Measurements from ENCODE around the gene ASCC1.
A peak's percentile ranks its signal among the peaks of the same experiment; 100 is the strongest.
"Not testable (repeated sequence)": the region's sequence is repeated elsewhere in the genome, so short reads cannot be mapped to it uniquely, and the experiment has no call there.

Gene ASCC1

DNA sequence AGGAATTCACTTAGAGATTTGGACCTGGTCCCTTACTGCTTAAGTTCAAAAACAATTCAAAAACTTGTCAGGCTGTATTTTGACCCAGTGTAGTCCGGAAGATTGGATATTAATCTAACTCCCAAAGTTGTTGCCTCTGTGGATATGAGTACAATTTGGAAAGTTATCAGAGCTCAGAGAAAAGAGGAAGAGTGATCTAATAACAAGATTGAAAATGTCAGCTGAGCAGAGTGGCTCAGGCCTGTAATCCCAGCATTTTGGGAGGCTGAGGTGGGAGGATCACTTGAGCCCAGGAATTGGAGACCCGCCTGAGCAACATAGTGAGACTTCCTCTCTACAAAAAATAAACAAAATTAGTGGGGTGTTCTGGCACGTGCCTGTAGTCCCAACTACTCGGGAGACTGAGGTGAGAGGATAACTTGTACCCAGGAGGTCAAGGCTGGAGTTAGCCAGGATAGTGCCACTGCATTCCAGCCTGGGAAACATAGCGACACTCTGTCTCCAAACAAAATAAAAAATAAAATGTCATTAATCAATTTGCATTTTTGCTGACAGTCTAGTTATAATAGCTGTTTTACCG, 3.2 kb upstream of the ASCC1 start:
- DNase-seq, result no peak

DNA sequence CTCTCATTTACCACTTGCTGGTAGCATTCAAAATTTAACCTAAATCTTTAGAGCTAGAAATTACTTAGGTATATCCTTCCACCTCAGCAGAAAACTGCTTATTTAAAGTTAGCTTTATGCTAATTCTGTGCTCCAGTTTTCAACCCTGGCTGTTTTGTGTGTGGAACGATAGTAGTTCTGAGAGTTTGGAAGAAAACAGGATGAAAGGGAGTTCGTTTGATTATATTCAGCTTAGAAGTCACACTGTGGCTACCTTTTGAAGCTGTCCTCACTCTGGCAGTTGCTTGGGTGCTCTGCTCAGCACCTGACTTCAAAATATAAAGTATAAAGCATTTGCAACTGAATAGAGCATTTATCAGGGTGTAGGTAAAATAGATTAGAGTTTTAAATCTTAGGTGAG, 2.6 kb upstream of the ASCC1 start:
- DNase-seq, result no peak

DNA sequence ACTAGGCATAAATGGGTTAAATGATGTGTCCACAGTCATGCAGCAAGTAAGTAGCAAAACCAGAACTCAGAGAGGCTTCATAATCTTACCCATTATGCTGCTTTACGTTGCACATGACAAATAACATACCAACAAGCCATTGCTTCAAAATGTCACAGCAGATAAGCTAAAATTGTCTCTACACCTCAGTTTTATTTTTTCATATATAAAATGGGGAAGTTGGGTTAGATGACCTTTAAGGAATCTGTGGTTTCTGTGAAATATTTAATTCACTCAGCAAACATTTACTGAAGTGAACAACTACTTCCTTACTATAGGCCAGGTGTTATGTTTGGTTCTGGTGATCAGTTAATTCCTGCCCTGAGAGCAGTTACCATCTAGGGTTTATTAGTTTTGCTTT, 2.2 kb upstream of the ASCC1 start:
- no peak for DNase-seq

DNA sequence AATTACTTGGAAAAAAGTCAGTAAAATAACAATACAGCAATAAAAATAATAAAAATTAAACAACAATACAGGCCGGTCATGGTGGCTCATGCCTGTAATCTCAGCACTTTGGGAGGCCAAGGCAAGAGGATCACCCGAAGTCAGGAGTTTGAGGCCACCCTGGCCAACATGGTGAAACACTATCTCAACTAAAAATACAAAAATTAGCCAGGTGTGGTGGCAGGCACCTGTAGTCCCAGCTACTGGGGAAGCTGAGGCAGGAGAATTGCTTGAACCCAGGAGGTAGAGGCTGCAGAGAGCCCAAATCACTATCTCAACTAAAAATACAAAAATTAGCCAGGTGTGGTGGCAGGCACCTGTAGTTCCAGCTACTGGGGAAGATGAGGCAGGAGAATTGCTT, 4.2 kb downstream of the ASCC1 start:
- not testable (repeated sequence) for DNase-seq

DNA sequence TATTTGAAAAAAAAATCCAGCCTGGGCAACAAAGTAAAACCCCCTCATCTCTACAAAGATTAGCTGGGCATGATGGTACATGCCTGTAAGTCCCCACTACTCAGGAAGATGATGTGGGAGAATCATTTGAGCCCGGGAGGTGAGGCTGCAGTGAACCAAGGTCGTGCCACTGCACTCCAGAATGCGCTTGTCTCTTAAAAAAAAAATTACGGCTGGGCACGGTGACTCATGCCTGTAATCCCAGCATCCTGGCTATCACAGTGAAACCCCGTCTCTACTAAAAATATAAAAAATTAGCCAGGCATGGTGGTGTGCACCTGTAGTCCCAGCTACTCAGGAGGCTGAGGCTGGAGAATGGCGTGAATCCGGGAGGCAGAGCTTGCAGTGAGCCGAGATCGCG, 4.7 kb downstream of the ASCC1 start:
- DNase-seq, result not testable (repeated sequence)

DNA sequence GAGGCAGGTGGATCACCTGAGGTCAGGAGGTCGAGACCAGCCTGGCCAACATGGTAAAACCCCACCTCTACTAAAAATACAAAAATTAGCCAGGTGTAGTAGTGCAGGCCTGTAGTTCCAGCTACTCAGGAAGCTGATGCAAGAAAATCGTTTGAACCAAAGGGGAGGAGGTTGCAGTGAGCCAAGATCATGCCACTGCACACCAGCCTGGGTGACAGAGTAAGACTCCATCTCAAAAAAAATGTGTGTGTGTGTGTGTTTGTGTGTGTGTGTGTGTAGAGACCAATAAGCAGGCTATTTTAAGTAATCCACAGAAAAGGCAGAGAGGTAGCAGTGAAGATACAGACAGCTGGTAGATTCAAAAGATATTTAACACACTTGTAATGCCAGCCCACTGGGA, 7.5 kb downstream of the ASCC1 start:
- not testable (repeated sequence) for DNase-seq

DNA sequence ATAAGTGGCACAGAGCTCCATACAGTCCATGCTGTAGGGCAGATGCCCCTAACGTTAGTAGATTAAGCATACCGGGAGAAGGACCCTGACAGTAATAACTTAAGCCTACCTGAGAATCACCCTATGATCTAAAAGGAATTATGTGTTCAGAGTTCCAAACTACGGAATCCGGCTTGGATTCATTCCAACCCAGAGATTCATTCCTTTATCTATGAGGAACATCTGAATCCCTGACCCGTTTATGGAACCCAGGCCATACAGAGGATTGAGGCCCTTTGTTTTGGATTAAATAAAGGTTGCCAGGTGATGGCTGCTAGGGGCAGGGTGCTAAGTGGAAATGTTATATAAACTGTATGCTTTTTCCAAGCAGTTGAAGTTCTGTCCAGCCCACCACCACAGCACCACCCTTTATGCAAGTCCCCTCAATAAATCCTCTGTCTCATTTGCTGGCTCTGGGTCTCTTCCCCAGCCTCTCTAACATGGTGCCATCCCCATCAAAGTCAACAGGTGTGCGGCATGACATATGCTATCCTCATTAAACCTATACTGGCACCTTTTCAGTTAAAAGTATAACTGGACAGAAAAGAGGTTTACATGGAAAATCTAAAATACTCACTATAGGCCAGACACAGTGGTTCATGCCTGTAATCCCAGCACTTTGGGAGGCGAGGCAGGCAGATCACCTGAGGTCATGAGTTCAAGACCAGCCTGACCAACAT, 9.4 kb downstream of the ASCC1 start:
- no peak for DNase-seq

DNA sequence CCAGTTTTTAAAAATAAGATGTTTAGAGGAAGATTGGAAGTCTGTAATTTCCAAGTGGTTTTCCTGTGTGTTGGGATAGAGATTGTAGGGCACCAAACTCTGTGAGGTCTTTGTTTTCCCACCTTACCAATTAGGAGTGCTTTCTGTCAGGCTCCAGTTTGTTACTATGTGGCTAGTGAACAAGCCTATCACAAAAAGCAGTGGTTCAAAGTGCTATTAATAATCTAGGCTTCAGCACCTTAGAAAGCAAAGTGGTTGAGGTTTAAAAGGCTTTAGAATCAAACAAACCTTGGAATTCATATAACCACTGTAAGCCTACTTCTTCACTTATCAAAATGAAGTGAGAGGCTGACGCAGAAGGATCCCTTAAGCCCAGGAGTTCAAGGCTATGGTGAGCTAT, 11.4 kb downstream of the ASCC1 start:
- no peak for DNase-seq

DNA sequence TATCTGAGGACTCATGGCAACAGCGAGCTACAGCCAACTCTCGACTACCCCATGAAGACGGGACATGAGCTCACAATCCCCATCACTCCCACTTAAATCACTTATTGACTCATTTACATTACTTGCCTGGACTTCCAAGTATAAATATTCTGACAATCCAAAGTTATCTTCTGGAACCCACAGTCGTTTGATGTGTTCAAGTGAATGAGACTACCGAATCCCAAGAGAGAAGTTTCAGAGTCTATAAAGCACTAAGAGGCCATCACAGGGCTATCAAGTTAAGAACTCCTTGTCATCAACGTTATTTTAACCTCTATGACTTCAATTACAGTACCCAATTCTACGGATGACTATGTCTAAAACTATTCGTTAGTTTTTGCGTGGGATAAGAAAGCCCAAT, 11.8 kb downstream of the ASCC1 start:
- no peak for DNase-seq

DNA sequence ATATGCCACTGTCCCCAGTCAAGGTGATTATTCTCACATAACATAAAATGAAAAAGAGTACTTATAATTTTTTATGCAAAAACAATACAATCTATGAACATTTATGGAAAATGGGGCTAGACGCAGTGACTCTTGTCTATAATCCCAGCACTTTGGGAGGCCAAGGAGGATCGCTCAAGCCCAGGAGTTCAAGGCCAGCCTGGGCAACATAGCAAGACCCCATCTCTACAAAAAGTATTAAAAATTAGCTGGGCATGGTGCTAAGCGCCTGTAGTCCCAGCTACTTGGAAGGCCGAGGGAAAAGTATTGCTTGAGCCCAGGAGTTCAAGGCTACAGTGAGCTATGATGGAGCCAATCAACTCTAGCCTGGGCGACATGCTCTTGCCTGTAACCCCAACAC, 14.8 kb downstream of the ASCC1 start:
- no peak for DNase-seq

DNA sequence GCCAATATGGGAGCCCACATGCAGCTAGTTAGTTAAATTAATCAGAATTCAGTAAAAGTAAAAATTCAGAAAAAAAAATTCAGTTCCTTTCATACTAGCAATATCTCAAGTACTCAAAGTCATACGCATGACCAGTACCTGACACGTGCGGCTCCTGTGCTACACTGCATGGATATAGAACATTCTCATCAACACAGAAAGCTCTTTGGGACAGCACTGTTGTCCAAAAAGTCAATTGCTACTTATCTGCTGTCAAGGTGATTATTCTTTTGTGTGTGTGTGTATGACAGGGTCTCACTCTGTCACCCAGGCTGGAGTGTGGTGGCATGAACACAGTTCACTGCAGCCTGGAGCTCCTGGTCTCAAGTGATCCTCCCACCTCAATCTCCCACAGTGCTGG, 15.2 kb downstream of the ASCC1 start:
- no peak for DNase-seq

DNA sequence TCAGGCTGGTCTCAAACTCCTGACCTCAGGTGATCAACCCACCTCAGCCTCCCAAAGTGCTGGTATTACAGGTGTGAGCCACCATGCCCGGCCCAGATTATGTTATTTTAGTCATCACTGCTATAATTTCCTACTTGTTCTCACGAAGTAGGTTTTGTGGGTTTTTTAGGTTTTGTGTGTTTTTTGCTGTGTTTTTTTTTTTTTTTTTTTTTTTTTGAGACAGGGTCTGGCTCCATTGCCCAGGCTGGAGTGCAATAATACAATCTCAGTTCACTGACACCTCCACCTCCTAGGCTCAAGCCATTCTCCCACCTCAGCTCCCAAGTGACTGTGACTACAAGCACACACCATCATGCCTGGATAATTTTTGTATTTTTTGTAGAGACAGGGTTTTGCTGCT, 21.1 kb downstream of the ASCC1 start:
- DNase-seq, result no peak

DNA sequence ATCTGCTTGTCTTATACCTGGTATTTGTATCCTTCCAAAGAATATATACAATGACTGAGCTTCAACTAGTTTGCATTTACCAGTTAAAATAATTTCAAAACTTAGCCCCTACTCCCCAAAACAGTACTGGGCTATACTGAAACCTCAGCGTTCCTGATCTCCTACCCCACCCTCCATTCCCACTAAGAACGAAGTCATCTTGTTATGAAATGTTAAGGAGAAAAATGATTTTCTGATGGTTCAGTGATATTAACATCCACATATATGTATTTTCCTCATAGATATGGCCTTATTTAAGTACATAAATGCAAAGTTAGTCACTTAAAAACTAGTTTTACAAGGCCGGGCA, 29.1 kb downstream of the ASCC1 start:
- no peak for DNase-seq

DNA sequence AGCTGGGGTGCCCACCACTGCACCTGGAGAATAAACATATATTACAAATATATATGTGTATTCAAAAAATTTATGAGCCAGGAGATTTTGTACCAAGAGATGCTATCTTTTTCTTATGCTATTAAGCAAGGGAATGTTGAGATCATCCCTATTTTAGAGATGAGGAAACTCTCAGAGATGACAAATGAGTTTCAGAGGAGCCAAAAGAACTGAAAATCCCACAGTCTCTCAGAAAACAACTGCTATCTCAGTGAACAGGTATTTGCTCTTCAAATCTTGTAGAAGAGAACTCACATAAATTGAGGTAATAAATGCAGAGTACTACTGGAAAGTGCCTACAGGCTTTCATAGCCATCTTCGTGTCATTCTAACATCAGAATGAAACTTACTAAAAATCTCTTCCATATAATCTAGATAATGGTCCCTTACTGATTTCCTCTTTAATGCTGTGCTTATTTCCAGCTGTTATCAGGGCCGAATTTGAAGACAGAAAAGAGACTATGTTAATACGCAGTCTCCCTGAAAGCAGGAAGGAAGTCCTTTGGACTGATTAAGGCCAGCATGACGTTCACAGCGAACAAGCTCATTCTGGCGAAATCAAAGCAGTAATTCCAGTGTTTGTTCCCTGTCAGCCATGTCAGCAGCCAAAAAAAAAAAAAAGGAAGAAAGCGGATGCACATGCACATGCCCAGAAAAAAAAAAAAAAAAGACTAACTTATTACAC, 29.7 kb downstream of the ASCC1 start:
- peak; percentile 38 for DNase-seq

DNA sequence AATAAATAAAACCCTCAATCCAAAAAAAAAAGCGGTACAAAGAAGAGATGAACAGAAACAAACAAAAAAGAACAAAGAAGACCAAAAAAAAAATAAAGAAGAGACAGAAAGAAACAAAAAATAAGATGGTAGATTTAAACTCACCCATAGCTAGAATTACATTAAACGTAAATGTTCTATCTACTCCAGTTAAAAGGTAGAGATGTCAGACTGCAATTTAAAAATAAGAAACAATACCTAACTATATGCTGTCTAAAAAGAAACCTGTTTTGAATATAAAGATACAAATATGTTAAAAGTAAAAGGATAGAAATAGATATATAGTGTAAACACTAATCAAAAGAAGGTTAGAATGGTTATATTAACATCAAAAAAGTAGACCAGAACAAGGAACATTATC, 31.9 kb downstream of the ASCC1 start:
- DNase-seq, result no peak

DNA sequence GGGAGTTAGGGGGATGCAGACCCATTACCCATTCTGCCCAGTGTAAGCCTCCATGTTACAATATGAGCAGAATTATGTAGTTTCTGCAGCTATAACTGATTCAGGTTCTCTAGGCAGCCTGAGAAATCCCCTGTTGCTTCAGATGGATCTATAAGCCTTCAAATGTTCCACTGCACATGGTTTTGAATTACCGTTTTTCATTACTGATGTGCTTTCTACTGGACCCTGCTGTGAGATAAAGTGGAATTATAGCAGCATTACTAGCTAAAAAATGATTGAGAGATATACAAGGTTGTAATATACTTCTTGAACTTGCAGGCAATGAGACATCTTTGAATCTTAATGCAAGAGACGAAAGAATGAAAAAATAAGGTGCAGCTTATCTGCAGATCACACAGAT, 38.6 kb downstream of the ASCC1 start:
- no peak for DNase-seq

DNA sequence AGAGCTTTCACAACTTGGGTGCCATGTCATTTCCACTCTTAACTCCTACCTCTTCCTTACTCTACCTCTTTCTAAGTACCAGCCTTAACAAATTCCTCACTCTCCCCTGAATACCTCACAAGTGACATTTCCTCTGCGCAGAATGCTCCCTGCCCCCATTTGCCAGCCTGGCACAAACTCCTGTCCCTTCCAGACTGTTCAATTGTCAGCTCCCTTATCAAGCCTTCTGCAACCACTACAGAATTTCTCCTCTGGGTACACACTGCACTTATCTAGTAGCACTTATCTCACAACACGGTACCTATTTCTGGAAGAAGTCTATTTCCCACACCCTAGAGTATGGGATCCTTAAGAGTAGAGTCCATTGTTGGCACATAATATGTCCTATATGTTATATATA, 39.4 kb downstream of the ASCC1 start:
- DNase-seq, result no peak

DNA sequence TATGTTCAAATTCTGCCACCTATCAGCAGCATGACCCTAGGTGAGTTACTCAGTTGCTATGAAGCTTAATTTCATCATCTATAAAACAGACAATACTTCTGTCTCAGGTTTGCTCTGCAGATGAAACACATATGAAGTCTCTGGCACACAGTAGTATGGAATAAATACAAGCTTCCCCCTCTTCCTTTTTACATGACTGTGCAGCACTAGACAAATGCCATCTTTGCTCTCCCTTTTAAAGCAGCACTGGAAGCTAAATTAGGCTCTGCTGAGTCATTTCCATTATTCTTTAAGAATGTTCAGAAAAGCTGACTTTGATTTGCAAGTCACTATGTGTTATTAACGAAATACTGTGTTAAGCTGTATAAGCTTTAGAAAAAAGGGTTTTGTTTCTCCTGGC, 40.9 kb downstream of the ASCC1 start:
- peak; percentile 53 for DNase-seq

DNA sequence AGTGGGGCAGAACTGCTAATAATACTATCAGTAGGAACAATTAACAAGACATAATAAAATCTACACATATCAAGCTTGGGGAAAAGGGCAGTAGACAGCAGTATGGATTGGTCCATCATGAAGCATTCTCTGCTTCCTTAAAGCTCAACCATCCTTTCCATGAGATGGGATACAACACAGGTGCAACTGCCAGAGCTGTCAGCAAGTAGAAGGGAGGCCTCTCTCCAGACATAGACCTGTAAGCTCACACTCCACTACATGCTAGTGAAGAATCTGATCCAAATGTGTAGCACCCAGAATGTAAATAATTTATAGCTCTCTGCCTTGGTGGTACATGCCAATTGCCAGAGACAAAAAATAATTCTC, 41.8 kb downstream of the ASCC1 start:
- DNase-seq, result no peak

DNA sequence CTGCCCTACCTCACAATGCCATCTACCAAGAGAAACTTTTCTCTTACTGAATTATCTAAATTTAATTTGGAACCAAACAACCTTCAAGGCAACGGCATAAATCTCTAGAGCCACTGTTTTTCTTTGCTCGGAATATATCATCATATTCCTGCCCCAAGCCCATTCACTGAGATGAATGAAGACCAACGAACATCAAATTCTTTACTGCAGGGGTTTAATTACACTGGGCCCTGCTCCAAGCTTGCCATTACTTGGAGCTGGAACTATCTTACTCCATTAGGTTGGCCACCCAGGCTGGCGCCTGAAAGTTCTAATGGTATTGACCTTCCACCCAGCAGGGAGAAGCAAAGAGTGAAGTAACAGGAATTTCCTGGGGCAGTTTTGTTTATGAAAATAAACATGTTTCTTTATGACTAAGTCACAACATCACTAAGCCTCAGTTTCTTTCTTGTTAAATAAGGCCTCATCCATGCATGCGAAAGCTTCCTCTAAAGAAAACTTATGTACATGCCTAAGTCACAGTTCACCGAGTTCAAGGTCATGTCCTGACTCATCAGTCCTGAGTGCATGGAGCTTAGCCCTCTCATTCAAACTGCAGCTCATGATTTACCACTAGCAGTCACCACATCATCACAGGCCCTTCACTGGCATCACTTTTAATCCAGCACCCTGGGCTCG, 42.3 kb downstream of the ASCC1 start:
- peak; percentile 71 for DNase-seq

DNA sequence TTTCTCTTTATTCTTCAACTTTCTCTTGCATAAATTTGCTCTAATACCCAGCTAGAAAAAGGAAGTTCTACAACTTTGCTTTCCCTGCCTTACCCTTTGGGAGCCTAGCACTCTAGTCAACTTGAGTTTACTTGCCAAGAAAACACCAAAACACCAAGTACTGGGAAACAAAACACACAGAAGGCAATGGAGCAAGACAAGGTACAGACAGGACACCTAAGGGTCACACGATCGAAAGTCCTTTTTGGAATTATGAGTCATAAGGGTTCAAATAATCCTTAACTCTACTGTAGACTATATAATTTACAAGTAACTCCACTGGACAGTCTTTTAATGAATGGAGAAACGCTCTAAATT, 42.8 kb downstream of the ASCC1 start:
- DNase-seq, result no peak

DNA sequence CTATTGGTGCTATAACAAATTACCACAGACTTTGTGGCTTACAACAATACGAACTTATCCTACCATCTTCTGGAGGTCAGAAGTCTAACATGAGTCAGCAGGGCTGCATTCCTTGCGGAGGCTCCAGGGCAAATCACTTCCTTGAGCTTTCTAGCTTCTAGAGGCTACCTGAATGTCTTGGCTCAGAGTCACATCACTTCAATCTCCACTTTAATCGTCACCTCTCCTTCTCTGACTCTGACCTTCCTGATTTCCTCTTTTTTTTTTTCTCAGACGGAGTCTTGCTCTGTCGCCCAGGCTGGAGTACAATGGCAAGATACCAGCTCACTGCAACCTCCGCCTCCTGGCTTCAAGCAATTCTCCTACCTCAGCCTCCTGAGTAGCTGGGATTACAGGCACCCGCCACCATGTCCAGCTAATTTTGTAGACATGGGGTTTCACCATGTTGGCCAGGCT, 44.9 kb downstream of the ASCC1 start:
- peak; percentile 91 for DNase-seq

DNA sequence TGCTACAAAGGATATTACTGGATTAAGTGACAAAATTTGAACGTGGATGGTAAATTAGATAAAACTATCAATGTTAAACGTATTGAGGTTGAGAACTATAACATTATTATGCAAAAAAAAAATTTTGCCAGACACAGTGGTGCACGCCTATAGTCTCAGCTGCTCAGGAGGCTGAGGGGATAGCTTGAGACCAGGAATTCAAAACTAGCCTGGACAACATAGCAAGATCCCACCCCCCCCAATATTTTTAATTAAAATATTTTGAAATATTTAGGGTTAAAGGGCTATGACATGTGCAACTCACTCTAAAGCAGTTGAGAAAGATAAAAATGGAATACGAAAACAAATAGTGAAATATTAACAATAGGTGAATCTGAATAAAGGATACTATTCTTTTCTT, 45.3 kb downstream of the ASCC1 start:
- no peak for DNase-seq

DNA sequence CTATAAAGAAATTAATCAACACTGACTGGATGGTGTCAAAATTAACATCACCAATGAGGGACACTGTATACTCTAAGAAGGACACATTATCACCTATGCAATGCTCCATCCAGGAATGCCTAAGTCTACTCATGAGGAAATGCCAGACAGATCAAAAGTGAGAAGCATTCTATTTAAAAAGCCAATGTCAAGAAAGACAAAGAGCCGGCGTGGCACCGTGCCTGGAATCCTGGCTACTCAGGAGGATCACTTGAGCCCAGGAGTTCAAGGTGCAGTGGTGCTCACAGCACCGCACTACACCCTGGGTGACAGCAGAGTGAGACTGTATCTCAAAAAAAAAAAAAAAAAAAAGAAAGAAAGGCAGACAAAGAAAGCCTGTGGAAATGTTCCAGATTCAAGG, 45.8 kb downstream of the ASCC1 start:
- no peak for DNase-seq
